ENCODE measurements around the gene AARS2.

- no peak for TF ChIP-seq POLR2A (IDR thresholded peaks at IDR 0.05)
- TF ChIP-seq CTCF (IDR thresholded peaks at IDR 0.05): no peak
Observed at GRCh38 chr6:44327096-44327495, 13.9 kb upstream of the AARS2 start.

Data from upper lobe of left lung (tissue), 4 donors.